NCI-H1092 (cell line): ENCODE measurements around the gene C10orf95.

Experiments
- DNase-seq: peaks from one replicate; lab custom pipeline; 2025; lab: John Stamatoyannopoulos, UW

The C10orf95 gene

GRCh38 chr10:102401735-102402511 lies 49.4 kb downstream of the C10orf95 start:
- no peak for DNase-seq

- DNase-seq = no peak
Observed at GRCh38 chr10:102401342-102401654, 50.0 kb downstream of the C10orf95 start.

- no peak for DNase-seq
Observed at GRCh38 chr10:102400598-102401341, 50.6 kb downstream of the C10orf95 start.

GRCh38 chr10:102400076-102400475 lies 51.3 kb downstream of the C10orf95 start:
- DNase-seq = no peak
